Esophagus muscularis mucosa (tissue), 4 donors: ENCODE measurements around the gene INTS4.

Source experiments
- CTCF ChIP-seq, 3 experiments: fragments of 200-600 bp in 2 of 3; fragments of 450-650 bp in 1 of 3; sonication (generic) in 2 of 3; IDR thresholded peaks; one replicate each; pipeline ENCODE4 v1.5.1; 2017 to 2019; ENCODE audit warnings: antibody characterized with exemption in 3 of 3, mild to moderate bottlenecking in 2 of 3, moderate library complexity in 1 of 3
- EP300 ChIP-seq: sonication (generic); formaldehyde crosslinking; IDR thresholded peaks from one replicate; pipeline ENCODE4 v1.6.1; 2017; ENCODE audit warnings: antibody characterized with exemption
- POLR2A ChIP-seq: fragments of 450-650 bp; IDR thresholded peaks from one replicate; pipeline ENCODE4 v1.6.1; 2017; ENCODE audit warnings: antibody characterized with exemption, moderate library complexity, mild to moderate bottlenecking, low read depth

GRCh38 chr11:77999446-78000030 is 5.1 kb upstream of the INTS4 start:
- TF ChIP-seq CTCF (IDR thresholded peaks at IDR 0.05): no peak
- no peak for TF ChIP-seq EP300
- TF ChIP-seq POLR2A: no peak
